Head of caudate nucleus (tissue), 42 donors: ENCODE data around the gene EIF4H.
A peak's percentile ranks its signal among the peaks of the same experiment; 100 is the strongest.
"Not testable (repeated sequence)": the region's sequence is repeated elsewhere in the genome, so short reads cannot be mapped to it uniquely, and the experiment has no call there.

Source experiments
- DNase-seq, 42 donors: peaks; one replicate each; pipeline versions ENCODE4 v3.0.0 to v3.0.0-alpha.2; 2020 to 2021; ENCODE audit warnings: mixed read lengths in 7 of 42
- intact Hi-C: fragments of 100-400 bp; cut with DNase I; formaldehyde crosslinking; loops from one replicate; pipeline ENCODE4 v1.15.0; 2022

EIF4H gene

GRCh38 chr7:74217455-74218342, 43.5 kb downstream of the EIF4H start:
- intact Hi-C loops, result no loop called here
- DNase-seq, result peak in 19 of 42 donors; percentile 22 to 57 (median 37)

- DNase-seq, result no peak
- intact Hi-C loops, result no loop called here
These were observed 44.2 kb downstream of the EIF4H start for GRCh38 chr7:74218343-74218698.

GRCh38 chr7:74219416-74219815, 45.3 kb downstream of the EIF4H start:
- no peak for DNase-seq
- intact Hi-C loops, result no loop called here

- DNase-seq, result no peak
- intact Hi-C loops, result no loop called here
These were observed 46.1 kb downstream of the EIF4H start for GRCh38 chr7:74220229-74220628.

- DNase-seq, result no peak
- intact Hi-C loops, result no loop called here
These were observed 47.6 kb downstream of the EIF4H start for GRCh38 chr7:74221713-74222112.

- DNase-seq, result no peak
- intact Hi-C loops, result no loop called here
These were observed 48.9 kb downstream of the EIF4H start for GRCh38 chr7:74222851-74223710.

GRCh38 chr7:74223711-74224510, 49.8 kb downstream of the EIF4H start:
- intact Hi-C loops, result no loop called here
- no peak for DNase-seq

- DNase-seq, result no peak
- intact Hi-C loops, result no loop called here
These were observed 50.3 kb downstream of the EIF4H start for GRCh38 chr7:74224511-74224832.

- DNase-seq, intact Hi-C loops: not testable (repeated sequence)
These were observed 50.8 kb downstream of the EIF4H start for GRCh38 chr7:74224907-74225306.

GRCh38 chr7:74225400-74225799, 51.2 kb downstream of the EIF4H start:
- intact Hi-C loops, result no loop called here
- no peak for DNase-seq

- peak in 27 of 42 donors; percentile 9 to 54 (median 36) for DNase-seq
- intact Hi-C loops, result no loop called here
These were observed 52.5 kb downstream of the EIF4H start for GRCh38 chr7:74226633-74227032.

GRCh38 chr7:74228951-74229900, 55.1 kb downstream of the EIF4H start:
- intact Hi-C loops, result no loop called here
- no peak for DNase-seq

- intact Hi-C loops, result no loop called here
- DNase-seq, result no peak
These were observed 56.5 kb downstream of the EIF4H start for GRCh38 chr7:74230446-74231231.

GRCh38 chr7:74231232-74231590, 57.1 kb downstream of the EIF4H start:
- DNase-seq, result peak in 6 of 42 donors; percentile 11 to 33 (median 24)
- intact Hi-C loops, result no loop called here

- intact Hi-C loops, result no loop called here
- no peak for DNase-seq
These were observed 59.6 kb downstream of the EIF4H start for GRCh38 chr7:74233655-74234285.

GRCh38 chr7:74235518-74236268, 61.5 kb downstream of the EIF4H start:
- intact Hi-C loops, result no loop called here
- DNase-seq, result no peak

GRCh38 chr7:74236284-74236683, 62.1 kb downstream of the EIF4H start:
- intact Hi-C loops, result no loop called here
- no peak for DNase-seq
